Endothelial cell of umbilical vein (primary cell): ENCODE results near the gene FBXO30. TPM values are rescaled to one million over a fixed set of nuclear protein-coding genes. Genes with fewer than 3 reads are reported as not detected.

Source experiments
- BruUV-seq: library from RNA; stranded (reverse); fragments of 400-500 nt; replicated peaks from 2 replicates; lab custom pipeline; 2021; lab: Mats Ljungman, UMichigan
- CTCF ChIA-PET: fragments of 300-600, 350-600 bp; sonication (Branson Sonifier 250); formaldehyde crosslinking; loops from one replicate; lab custom pipeline; 2021; ENCODE audit warnings: antibody characterized with exemption, inconsistent platforms; lab: Charles Lee
- POLR2A ChIA-PET: fragments of 300-600, 350-600 bp; sonication (Branson Sonifier 250); formaldehyde crosslinking; loops from one replicate; lab custom pipeline; 2021; ENCODE audit warnings: antibody characterized with exemption, inconsistent platforms; lab: Charles Lee
- DNase-seq: peaks from one replicate; pipeline ENCODE4 v3.0.0-alpha.2; 2011; ENCODE audit warnings: low read depth, low spot score
- FAIRE-seq: peaks from 2 replicates; lab custom pipeline; 2011; peaks lifted over from hg19 to GRCh38; lab: Jason Lieb, UNC
- H2AFZ ChIP-seq: 2 replicates; pipeline ENCODE4 v1.6.0; 2012; ENCODE audit warnings: low read depth, low read length, control low read depth, inconsistent platforms
- H3K27ac ChIP-seq: 2 replicates; pipeline ENCODE4 v1.5.1; 2011; ENCODE audit warnings: low read depth, mild to moderate bottlenecking, control low read depth, low read length, moderate library complexity; ENCODE audit not compliant: insufficient read depth
- H3K27me3 ChIP-seq, 2 experiments: 2 replicates each; pipeline versions ENCODE4 v1.6.0 to v1.6.1; 2011; ENCODE audit warnings: low read length in 2 of 2, mixed read lengths in 1 of 2; ENCODE audit not compliant: control insufficient read depth in 2 of 2, insufficient read depth in 2 of 2
- H3K36me3 ChIP-seq, 2 experiments: 2 replicates in 1 of 2; 3 replicates in 1 of 2; pipeline ENCODE4 v1.5.1; 2011; ENCODE audit warnings: low read length in 2 of 2, mild to moderate bottlenecking in 1 of 2, moderate library complexity in 1 of 2; ENCODE audit not compliant: control insufficient read depth in 2 of 2, insufficient read depth in 2 of 2; ENCODE audit errors: extremely low read depth in 1 of 2
- H3K4me1 ChIP-seq: 3 replicates; pipeline ENCODE4 v1.5.1; 2011; ENCODE audit warnings: mild to moderate bottlenecking, low read length; ENCODE audit not compliant: control insufficient read depth, insufficient read depth; ENCODE audit errors: extremely low read depth
- H3K4me2 ChIP-seq: 2 replicates; pipeline ENCODE4 v1.6.1; 2011; ENCODE audit warnings: low read length, control low read depth, mixed read lengths; ENCODE audit not compliant: insufficient read depth
- H3K4me3 ChIP-seq, 3 experiments: fragments of 200-600 bp in 1 of 3; sonication (generic), shearing (Covaris generic) in 1 of 3; replicated peaks in 1 of 3; 2 replicates each; pipeline ENCODE4 v1.5.1; 2011 to 2016; ENCODE audit warnings: control low read depth in 3 of 3, low read length in 3 of 3, mild to moderate bottlenecking in 2 of 3, inconsistent platforms in 1 of 3, low read depth in 1 of 3, moderate library complexity in 1 of 3; ENCODE audit not compliant: insufficient read depth in 1 of 3
- H3K79me2 ChIP-seq: 2 replicates; pipeline ENCODE4 v1.6.0; 2012; ENCODE audit warnings: low read length, inconsistent platforms; ENCODE audit not compliant: control insufficient read depth, insufficient read depth
- H3K9ac ChIP-seq: replicated peaks from 2 replicates; pipeline ENCODE3; 2011; ENCODE audit warnings: low read length, control low read depth; ENCODE audit not compliant: insufficient read depth; ENCODE audit errors: extremely low read depth
- H3K9me1 ChIP-seq: replicated peaks from 3 replicates; pipeline ENCODE4 v1.6.0; 2011; ENCODE audit warnings: mild to moderate bottlenecking, low read length; ENCODE audit not compliant: control insufficient read depth, insufficient read depth; ENCODE audit errors: extremely low read depth
- H3K9me3 ChIP-seq: replicated peaks from 2 replicates; pipeline ENCODE4 v1.5.1; 2012; ENCODE audit warnings: low read length, inconsistent platforms; ENCODE audit not compliant: control insufficient read depth, insufficient read depth
- H4K20me1 ChIP-seq: replicated peaks from 2 replicates; pipeline ENCODE3; 2011; ENCODE audit warnings: mild to moderate bottlenecking, low read length; ENCODE audit not compliant: control insufficient read depth, insufficient read depth; ENCODE audit errors: extremely low read depth
- CTCF ChIP-seq, 2 donors: IDR thresholded peaks; 1 replicate in 1 of 2; 2 replicates in 1 of 2; pipeline ENCODE4 v1.5.1; 2011; ENCODE audit warnings: low read length in 2 of 2, mild to moderate bottlenecking in 2 of 2, moderate library complexity in 2 of 2, control low read depth in 1 of 2, inconsistent platforms in 1 of 2, low read depth in 1 of 2; ENCODE audit not compliant: insufficient read depth in 1 of 2; ENCODE audit errors: extremely low read depth in 1 of 2
- EZH2 ChIP-seq: IDR thresholded peaks from 2 replicates; pipeline ENCODE4 v1.6.1; 2012; ENCODE audit warnings: borderline replicate concordance, low read depth, mild to moderate bottlenecking, moderate library complexity, low read length, inconsistent platforms; ENCODE audit not compliant: severe bottlenecking
- FOS ChIP-seq: IDR thresholded peaks from 2 replicates; pipeline ENCODE4 v1.6.1; 2011; ENCODE audit warnings: mild to moderate bottlenecking, low read length, moderate library complexity, borderline replicate concordance; ENCODE audit not compliant: insufficient read depth
- GATA2 ChIP-seq: IDR thresholded peaks from 2 replicates; pipeline ENCODE4 v1.7.0; 2011; ENCODE audit warnings: low read depth, mild to moderate bottlenecking, moderate library complexity, mixed read lengths, low read length; ENCODE audit not compliant: insufficient read length, insufficient read depth
- JUN ChIP-seq: IDR thresholded peaks from 2 replicates; pipeline ENCODE4 v1.6.1; 2011; ENCODE audit warnings: borderline replicate concordance, low read depth; ENCODE audit not compliant: insufficient read length, insufficient read depth
- MAX ChIP-seq: IDR thresholded peaks from 2 replicates; pipeline ENCODE4 v1.6.1; 2011; ENCODE audit not compliant: insufficient read depth, insufficient read length
- MYC ChIP-seq: IDR thresholded peaks from one replicate; pipeline ENCODE4 v1.6.1; 2011; ENCODE audit warnings: mild to moderate bottlenecking, low read depth, low read length
- POLR2A ChIP-seq: IDR thresholded peaks from 2 replicates; pipeline ENCODE4 v1.6.1; 2012; ENCODE audit warnings: low read depth, mild to moderate bottlenecking, control low read depth, low read length
- POLR2AphosphoS5 ChIP-seq: IDR thresholded peaks from 2 replicates; pipeline ENCODE4 v1.6.1; 2012; ENCODE audit warnings: low read depth, mild to moderate bottlenecking, control low read depth, low read length, moderate library complexity; ENCODE audit not compliant: insufficient read depth
- dilution Hi-C: fragments of 300-500 bp; cut with MboI; formaldehyde crosslinking; loops from one replicate; pipeline ENCODE4 v1.15.0; 2019; ENCODE audit warnings: low sequenced_read_pairs; ENCODE audit not compliant: extremely low pct_ligation_motif_present
- intact Hi-C: fragments of 100-400 bp; cut with micrococcal nuclease; formaldehyde crosslinking; loops from one replicate; pipeline ENCODE4 v1.10.0; 2022
- polyA plus RNA-seq, 4 experiments: library from polyadenylated mRNA; depleted of rRNA in 3 of 4; stranded (reverse) in 3 of 4; unstranded in 1 of 4; fragments of >200 nt; gene quantifications; 2 replicates each; pipeline versions ENCODE4 v1.2.1 to v1.2.3, GENCODE V29; 2011 to 2012; ENCODE audit warnings: missing spikeins in 1 of 4
- total RNA-seq: library from RNA; stranded (reverse); gene quantifications from 2 replicates; pipeline ENCODE4 v1.2.3, GENCODE V29; 2021

Gene FBXO30
- total and polyA plus RNA-seq, 2 donors (not counting 3 experiments of a cell fraction or from before 2014, with no cell fraction given), result 3.3 to 11.1 TPM

GRCh38 chr6:145848541-145848940, 33.9 kb upstream of the FBXO30 start:
- Histone ChIP-seq H3K27me3 (no peaks in the 10 kb centered on the region), H3K27ac (no peak overlapping the region), H3K36me3 (no peaks in the 10 kb centered on the region), H3K4me1 (peaks cover 5% of the 10 kb centered on the region), H4K20me1 (no peaks in the 10 kb centered on the region), H3K4me2 (no peak overlapping the region), H3K9me1 (no peaks in the 10 kb centered on the region), H3K9me3 (no peaks in the 10 kb centered on the region), H2AFZ (no peak overlapping the region), H3K79me2 (no peaks in the 10 kb centered on the region), H3K4me3 (no peak overlapping the region), H3K9ac (no peak overlapping the region)
- ChIA-PET POLR2A (no interaction called here), CTCF (no interaction called here)
- FAIRE-seq (no peak), DNase-seq (no peak)
- no peak for TF ChIP-seq MAX
- TF ChIP-seq GATA2, result no peak
- TF ChIP-seq EZH2, result no peak
- no peak for TF ChIP-seq JUN
- TF ChIP-seq POLR2A, result no peak
- no peak for TF ChIP-seq FOS
- TF ChIP-seq POLR2AphosphoS5, result no peak
- no peak for TF ChIP-seq MYC
- no peak for TF ChIP-seq CTCF (IDR thresholded peaks at IDR 0.05; ENCODE audit: extremely low read depth in 1 of 2, insufficient read depth in 1 of 2, low read depth in 1 of 2, low read length in 2 of 2)
- intact Hi-C loops (no loop called here), dilution Hi-C loops (no loop called here)
- BruUV-seq, result no TSS peak
